ENCODE data around the gene MAML2. TPM values are rescaled to one million over a fixed set of nuclear protein-coding genes. Genes with fewer than 3 reads are reported as not detected.

The MAML2 gene
- polyA plus RNA-seq, 1 of the 3 experiments (the other 2 are of a cell fraction): 20.1 TPM

DNA sequence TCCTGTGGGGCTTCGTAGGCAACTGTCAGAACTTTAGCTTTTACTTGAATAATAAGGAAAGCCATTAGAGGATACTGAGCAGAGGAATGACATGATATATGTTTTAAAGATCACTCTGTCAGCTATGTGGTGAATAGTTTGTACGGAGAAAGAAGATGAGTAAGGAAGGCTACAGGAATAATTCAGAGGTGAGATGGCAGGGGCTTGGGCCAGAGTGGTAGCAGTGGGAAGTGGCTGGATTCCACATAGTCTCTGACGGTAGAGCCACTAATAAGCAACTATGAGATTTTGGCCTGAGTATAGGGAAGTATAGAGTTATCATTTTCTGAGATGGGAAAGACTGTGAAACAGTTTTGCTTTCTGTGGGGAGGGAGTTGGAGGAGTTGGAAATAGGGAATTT, 325.1 kb downstream of the MAML2 start:
- Histone ChIP-seq H3K9ac (no peak overlapping the region), H3K4me3 (ENCODE audit: low read depth in 2 of 2, low read length in 1 of 2) (no peak overlapping the region), H3F3A (replicated peaks; ENCODE audit: insufficient read depth) (peaks cover 26% of the 10 kb centered on the region), H3K36me3 (replicated peaks in 1 of 2; ENCODE audit: control insufficient read depth in 1 of 2, insufficient read depth in 2 of 2, low read length in 1 of 2) (peaks cover 0 to 2% of the 10 kb centered on the region in 2 experiments), H3K79me2 (ENCODE audit: insufficient read depth) (peaks cover 26% of the 10 kb centered on the region; the same call in 1 of the 2 replicates), H3K9me2 (no peaks in the 10 kb centered on the region), H4K20me1 (ENCODE audit: insufficient read depth) (no peaks in the 10 kb centered on the region), H3K27ac (ENCODE audit: low read depth in 2 of 2, low read length in 1 of 2) (peak overlapping the region in 1 of 2 experiments; percentile 43; a peak in 1 of 4 replicates), H3K9me3 (no peaks in the 10 kb centered on the region), H3K27me3 (ENCODE audit: insufficient read depth) (no peaks in the 10 kb centered on the region), H3K4me1 (ENCODE audit: control insufficient read depth in 1 of 2, insufficient read depth in 2 of 2, low read depth in 1 of 2, low read length in 1 of 2) (peaks cover under 1 to 7% of the 10 kb centered on the region in 2 experiments; a peak in 3 of 4 replicates), H3K4me2 (no peak overlapping the region), H2AFZ (ENCODE audit: low read depth) (no peak overlapping the region)
- POLR2A ChIA-PET: no interaction called here
- WGBS (ENCODE audit: low lambda C conversion rate): 53% methylated on average over 3 of the region's 3 CpGs
- no peak for DNase-seq
- CTCF ChIA-PET: no interaction called here
- TF ChIP-seq FOSL2 (IDR thresholded peaks at IDR 0.05; ENCODE audit: borderline replicate concordance, low read depth): no peak
- TF ChIP-seq POLR2AphosphoS5 (IDR thresholded peaks at IDR 0.05; ENCODE audit: low read depth, low read length): no peak
- no peak for TF ChIP-seq TAF1 (IDR thresholded peaks at IDR 0.05; ENCODE audit: borderline replicate concordance, low read depth, low read length)
- no peak for TF ChIP-seq RAD21 (IDR thresholded peaks at IDR 0.05; ENCODE audit: low read length)
- no peak for TF ChIP-seq GATA2 (CRISPR knock-in tag; IDR thresholded peaks at IDR 0.05)
- TF ChIP-seq, protein P1, sequence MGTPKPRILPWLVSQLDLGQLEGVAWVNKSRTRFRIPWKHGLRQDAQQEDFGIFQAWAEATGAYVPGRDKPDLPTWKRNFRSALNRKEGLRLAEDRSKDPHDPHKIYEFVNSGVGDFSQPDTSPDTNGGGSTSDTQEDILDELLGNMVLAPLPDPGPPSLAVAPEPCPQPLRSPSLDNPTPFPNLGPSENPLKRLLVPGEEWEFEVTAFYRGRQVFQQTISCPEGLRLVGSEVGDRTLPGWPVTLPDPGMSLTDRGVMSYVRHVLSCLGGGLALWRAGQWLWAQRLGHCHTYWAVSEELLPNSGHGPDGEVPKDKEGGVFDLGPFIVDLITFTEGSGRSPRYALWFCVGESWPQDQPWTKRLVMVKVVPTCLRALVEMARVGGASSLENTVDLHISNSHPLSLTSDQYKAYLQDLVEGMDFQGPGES (IDR thresholded peaks at IDR 0.05; ENCODE audit: low read depth, low read length): no peak
- TF ChIP-seq NRF1 (IDR thresholded peaks at IDR 0.05; ENCODE audit: low read depth, low read length): no peak
- TF ChIP-seq MXI1 (IDR thresholded peaks at IDR 0.05; ENCODE audit: low read depth, low read length): no peak
- TF ChIP-seq TEAD4 (IDR thresholded peaks at IDR 0.05; ENCODE audit: borderline replicate concordance, insufficient read depth): no peak
- TF ChIP-seq CTCF (IDR thresholded peaks at IDR 0.05): no peak
- TF ChIP-seq TCF12 (IDR thresholded peaks at IDR 0.05): no peak
- TF ChIP-seq ELF1 (IDR thresholded peaks at IDR 0.05): no peak

DNA sequence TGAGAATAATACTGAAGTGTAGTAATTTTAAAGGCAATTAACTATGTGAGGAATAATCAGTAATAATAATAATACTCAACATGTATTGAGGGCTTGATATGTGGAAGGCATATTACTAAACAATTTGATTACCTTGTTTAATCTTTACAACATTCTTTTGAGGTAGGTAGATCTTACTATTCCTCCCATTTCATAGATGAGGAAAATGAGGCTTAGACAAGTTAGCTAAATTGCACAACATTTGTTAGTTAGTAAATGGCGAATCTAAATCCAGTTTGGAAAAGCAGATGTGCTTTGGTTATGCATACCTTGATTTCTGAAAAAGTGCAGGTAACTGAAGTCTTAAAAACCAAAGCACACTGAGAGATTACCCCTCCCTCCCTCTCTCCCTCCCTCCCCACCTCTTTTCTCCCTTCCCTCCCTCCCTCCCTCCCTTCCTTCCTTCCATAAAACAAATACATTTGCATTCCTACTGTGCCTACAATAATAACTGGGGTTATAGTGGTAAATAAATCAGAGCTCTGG, 326.0 kb downstream of the MAML2 start:
- peaks cover 7 to 11% of the 10 kb centered on the region in 2 experiments; a peak in 3 of 4 replicates for H3K4me1 ChIP-seq (ENCODE audit: control insufficient read depth in 1 of 2, insufficient read depth in 2 of 2, low read depth in 1 of 2, low read length in 1 of 2)
- CTCF ChIA-PET: interaction anchor here (1.4 kb wide), 1 partner anchor 26 kb away, joined by 3 read pairs; no protein-coding TSS in a partner anchor
- H3K9ac ChIP-seq: no peak overlapping the region
- TF ChIP-seq EZH2phosphoT487 (IDR thresholded peaks at IDR 0.05; ENCODE audit: borderline replicate concordance, low read depth) (no peak), JUND (IDR thresholded peaks at IDR 0.05) (no peak), TAF1 (IDR thresholded peaks at IDR 0.05; ENCODE audit: borderline replicate concordance, low read depth, low read length) (no peak), TEAD4 (IDR thresholded peaks at IDR 0.05; ENCODE audit: borderline replicate concordance, insufficient read depth) (no peak), FOXJ3 (CRISPR knock-in tag; IDR thresholded peaks at IDR 0.05) (no peak), ELF1 (IDR thresholded peaks at IDR 0.05) (no peak), NFIC (IDR thresholded peaks at IDR 0.05; ENCODE audit: borderline replicate concordance) (no peak), USF1 (IDR thresholded peaks at IDR 0.05; ENCODE audit: borderline replicate concordance, low read depth) (no peak), RCOR1 (IDR thresholded peaks at IDR 0.05; ENCODE audit: low read length) (no peak), SIN3A (IDR thresholded peaks at IDR 0.05; ENCODE audit: borderline replicate concordance, low read depth, low read length) (no peak), POLR2AphosphoS5 (IDR thresholded peaks at IDR 0.05; ENCODE audit: low read depth, low read length) (no peak), RFX5 (IDR thresholded peaks at IDR 0.05; ENCODE audit: low read length) (no peak)
- TF ChIP-seq, protein P2, sequence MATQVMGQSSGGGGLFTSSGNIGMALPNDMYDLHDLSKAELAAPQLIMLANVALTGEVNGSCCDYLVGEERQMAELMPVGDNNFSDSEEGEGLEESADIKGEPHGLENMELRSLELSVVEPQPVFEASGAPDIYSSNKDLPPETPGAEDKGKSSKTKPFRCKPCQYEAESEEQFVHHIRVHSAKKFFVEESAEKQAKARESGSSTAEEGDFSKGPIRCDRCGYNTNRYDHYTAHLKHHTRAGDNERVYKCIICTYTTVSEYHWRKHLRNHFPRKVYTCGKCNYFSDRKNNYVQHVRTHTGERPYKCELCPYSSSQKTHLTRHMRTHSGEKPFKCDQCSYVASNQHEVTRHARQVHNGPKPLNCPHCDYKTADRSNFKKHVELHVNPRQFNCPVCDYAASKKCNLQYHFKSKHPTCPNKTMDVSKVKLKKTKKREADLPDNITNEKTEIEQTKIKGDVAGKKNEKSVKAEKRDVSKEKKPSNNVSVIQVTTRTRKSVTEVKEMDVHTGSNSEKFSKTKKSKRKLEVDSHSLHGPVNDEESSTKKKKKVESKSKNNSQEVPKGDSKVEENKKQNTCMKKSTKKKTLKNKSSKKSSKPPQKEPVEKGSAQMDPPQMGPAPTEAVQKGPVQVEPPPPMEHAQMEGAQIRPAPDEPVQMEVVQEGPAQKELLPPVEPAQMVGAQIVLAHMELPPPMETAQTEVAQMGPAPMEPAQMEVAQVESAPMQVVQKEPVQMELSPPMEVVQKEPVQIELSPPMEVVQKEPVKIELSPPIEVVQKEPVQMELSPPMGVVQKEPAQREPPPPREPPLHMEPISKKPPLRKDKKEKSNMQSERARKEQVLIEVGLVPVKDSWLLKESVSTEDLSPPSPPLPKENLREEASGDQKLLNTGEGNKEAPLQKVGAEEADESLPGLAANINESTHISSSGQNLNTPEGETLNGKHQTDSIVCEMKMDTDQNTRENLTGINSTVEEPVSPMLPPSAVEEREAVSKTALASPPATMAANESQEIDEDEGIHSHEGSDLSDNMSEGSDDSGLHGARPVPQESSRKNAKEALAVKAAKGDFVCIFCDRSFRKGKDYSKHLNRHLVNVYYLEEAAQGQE (IDR thresholded peaks at IDR 0.05; ENCODE audit: low read depth, low read length): no peak

More for the DNA sequence above, 326.0 kb downstream of the MAML2 start:
- DNase-seq: no peak
- H3K36me3 ChIP-seq (replicated peaks in 1 of 2; ENCODE audit: control insufficient read depth in 1 of 2, insufficient read depth in 2 of 2, low read length in 1 of 2): peaks cover 0 to 2% of the 10 kb centered on the region in 2 experiments
- no peaks in the 10 kb centered on the region for H3K27me3 ChIP-seq (ENCODE audit: insufficient read depth)
- H2AFZ ChIP-seq (ENCODE audit: low read depth): no peak overlapping the region
- POLR2A ChIA-PET: interaction anchor here (0.5 kb wide), 1 partner anchor 1368 kb away, joined by 3 read pairs; no protein-coding TSS in a partner anchor
- no peaks in the 10 kb centered on the region for H3K9me3 ChIP-seq
- peaks cover 27% of the 10 kb centered on the region; the same call in 1 of the 2 replicates for H3K79me2 ChIP-seq (ENCODE audit: insufficient read depth)
- no peak overlapping the region; a peak in 1 of 4 replicates for H3K27ac ChIP-seq (ENCODE audit: low read depth in 2 of 2, low read length in 1 of 2)
- no peaks in the 10 kb centered on the region for H3K9me2 ChIP-seq
- WGBS (ENCODE audit: low lambda C conversion rate): 89% methylated on average over 1 of the region's 1 CpG
- no peaks in the 10 kb centered on the region for H4K20me1 ChIP-seq (ENCODE audit: insufficient read depth)
- H3F3A ChIP-seq (replicated peaks; ENCODE audit: insufficient read depth): peaks cover 26% of the 10 kb centered on the region
- no peak overlapping the region for H3K4me2 ChIP-seq
- no peak overlapping the region for H3K4me3 ChIP-seq (ENCODE audit: low read depth in 2 of 2, low read length in 1 of 2)

Measured in SK-N-SH (cell line).